Subcutaneous adipose tissue (tissue), 4 donors: ENCODE results near the gene TNRC6C. TPM values are rescaled to one million over a fixed set of nuclear protein-coding genes. Genes with fewer than 3 reads are reported as not detected.

Experiments
- total RNA-seq, 4 donors: library from RNA; depleted of rRNA; stranded (reverse); fragments of >200 nt; gene quantifications; one replicate each; pipeline ENCODE4 v1.1.0, GENCODE V29; 2016
- TF ChIP-seq, protein P1 (sequence below): fragments of 450-650 bp; IDR thresholded peaks from one replicate; pipeline ENCODE4 v1.5.1; 2016; ENCODE audit warnings: low read depth, mild to moderate bottlenecking, control low read depth, antibody characterized with exemption, moderate library complexity

The TNRC6C gene
- total RNA-seq, 4 donors from 2014 or later: 8.2 to 33.3 (median 13.8) TPM

DNA sequence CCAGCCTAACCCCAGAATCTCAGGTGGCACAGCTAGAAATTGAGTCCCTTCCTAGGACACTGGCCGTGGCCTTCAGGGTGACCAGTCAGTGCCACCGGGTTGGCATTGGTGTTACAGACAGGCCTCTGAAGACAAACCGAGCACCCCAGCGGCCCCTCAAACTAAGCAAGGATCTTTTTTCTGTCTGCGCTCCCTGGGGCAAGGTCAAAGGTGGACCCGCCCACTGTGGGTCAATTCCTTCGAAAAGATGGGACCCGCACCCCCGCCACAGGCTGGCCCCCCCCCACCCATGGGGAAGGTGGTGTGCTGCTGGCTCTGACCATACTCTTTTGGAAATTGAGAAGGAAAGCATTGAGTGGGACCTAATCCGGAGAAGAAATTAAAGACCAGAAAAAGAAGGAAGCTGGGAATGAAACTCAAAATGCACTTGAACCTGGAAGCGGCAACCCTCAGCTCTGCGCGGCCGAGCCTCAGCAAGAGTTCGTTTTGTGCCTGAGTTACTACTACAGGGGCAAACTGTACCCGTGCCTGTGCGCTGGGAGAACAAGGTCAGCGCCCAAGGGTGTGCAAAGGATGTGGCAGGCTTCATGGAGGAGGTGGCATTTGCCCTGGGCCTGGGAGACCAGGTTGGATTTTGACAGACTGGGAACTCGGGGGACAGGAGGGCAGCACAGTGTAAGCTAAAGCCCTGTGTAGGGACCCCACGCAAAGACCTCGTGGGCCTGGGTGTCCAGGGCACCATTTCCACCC is 149.6 kb downstream of the TNRC6C start:
- TF ChIP-seq, protein P1, sequence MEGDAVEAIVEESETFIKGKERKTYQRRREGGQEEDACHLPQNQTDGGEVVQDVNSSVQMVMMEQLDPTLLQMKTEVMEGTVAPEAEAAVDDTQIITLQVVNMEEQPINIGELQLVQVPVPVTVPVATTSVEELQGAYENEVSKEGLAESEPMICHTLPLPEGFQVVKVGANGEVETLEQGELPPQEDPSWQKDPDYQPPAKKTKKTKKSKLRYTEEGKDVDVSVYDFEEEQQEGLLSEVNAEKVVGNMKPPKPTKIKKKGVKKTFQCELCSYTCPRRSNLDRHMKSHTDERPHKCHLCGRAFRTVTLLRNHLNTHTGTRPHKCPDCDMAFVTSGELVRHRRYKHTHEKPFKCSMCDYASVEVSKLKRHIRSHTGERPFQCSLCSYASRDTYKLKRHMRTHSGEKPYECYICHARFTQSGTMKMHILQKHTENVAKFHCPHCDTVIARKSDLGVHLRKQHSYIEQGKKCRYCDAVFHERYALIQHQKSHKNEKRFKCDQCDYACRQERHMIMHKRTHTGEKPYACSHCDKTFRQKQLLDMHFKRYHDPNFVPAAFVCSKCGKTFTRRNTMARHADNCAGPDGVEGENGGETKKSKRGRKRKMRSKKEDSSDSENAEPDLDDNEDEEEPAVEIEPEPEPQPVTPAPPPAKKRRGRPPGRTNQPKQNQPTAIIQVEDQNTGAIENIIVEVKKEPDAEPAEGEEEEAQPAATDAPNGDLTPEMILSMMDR: no peak

DNA sequence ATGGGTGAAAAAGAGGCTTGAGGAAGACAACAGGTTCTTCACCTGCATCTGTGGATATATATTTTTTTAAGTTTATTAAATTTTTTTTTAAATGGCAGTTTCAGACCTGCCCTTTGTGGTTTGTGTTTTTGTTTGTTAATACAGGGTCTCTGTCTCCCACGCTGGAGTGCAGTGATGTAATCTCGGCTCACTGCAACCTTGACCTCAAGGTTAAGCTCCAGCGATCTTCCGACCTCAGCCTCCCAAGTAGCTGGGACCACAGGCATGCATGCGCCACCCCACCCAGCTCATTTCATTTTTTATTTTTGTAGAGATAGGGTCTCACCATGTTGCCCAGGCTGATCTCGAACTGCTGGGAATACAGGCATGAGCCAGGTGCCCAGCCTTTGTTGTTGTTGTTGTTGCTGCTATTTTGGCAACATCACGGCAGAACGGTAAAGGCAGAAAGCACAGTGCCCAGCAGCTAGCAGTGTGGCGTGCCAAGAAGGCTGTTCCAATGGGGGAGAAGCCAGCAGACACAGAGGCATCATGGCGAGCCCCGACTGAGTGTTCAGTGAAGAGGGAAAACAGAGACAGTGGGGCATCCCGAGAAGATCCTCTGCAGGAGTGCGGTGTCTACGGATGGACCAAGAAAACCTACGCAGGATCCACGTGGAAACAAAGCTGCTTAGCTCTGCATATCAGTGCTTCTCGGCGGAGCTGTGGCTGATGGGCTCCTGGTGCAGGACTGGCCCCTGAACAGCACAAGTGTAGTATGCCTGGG is 150.4 kb downstream of the TNRC6C start:
- TF ChIP-seq, protein P1: no peak

DNA sequence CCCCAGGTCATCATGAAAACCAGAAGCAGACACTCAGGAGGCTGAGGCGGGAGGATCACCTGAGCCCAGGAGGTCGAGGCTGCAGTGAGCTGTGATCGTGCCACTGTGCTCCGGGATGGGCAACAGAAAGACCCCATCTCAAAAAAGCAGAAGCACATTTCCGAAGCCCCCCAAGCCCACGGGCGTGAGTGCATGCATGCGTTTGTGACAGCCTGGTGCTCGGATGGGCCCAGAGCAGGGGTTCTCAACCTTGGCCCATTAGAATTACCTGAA is 150.9 kb downstream of the TNRC6C start:
- TF ChIP-seq, protein P1: no peak

DNA sequence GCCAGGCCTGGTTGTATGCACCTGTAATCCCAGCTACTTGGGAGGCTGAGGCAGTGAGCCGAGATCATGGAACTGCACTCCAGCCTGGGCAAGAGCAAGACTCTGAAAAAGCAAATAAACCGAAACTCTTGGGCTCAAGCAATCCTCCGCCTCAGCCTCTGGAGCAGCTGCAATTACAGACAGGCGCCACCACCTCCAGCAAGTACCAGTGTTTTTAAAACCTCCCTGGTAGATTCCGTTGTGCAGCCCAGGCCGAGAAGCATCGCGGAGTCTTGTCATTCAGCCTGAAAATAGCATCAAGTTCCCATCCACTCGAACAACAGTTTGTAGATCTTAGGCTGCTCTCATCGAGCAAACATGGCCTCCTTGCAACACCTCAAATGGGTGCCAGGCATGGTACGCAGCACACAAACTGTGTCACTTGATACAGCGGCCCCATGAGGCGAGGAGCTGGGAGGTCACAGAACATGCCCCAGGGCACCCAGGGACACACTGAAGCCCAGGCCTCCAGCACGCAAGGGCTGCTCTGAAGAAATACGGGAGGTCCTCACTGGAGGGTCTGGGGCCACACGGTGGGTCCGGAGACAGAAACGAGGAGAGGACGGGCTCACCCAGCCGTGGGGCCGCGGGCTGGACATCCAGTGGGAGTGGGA is 152.0 kb downstream of the TNRC6C start:
- TF ChIP-seq, protein P1: no peak

DNA sequence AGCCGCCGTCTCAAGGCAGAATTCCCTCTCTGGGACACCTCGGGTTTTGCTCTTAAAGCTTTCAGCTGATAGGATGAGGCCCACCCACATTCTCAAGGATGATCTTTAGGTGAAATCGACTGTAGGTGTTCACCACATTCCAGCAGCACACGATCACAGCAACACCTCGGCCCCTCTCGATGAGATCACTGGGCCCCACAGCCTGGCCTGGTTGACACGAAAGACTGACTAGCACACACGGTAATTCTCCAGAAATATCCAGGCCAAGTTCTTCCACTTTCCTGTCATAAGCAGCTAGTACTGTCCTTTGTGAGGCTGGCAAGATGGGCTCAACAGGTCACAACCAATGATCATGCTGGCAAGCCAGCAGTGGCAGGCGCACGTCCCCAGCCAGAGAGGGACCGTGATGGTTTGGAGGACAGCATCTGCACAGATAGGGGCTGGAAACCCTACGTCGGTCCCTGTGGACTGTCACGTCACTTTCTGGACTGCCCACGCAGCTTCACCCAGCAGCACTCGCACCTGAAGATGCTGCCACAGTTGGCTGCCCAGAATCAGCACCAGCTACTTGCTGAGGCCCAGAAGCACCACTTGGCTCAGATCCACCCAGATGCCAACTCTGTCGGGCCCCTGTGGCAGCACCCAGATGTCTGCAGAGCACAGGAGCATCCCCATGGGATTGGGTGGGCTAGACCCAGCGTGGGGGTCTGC is 152.7 kb downstream of the TNRC6C start:
- TF ChIP-seq, protein P1: no peak

DNA sequence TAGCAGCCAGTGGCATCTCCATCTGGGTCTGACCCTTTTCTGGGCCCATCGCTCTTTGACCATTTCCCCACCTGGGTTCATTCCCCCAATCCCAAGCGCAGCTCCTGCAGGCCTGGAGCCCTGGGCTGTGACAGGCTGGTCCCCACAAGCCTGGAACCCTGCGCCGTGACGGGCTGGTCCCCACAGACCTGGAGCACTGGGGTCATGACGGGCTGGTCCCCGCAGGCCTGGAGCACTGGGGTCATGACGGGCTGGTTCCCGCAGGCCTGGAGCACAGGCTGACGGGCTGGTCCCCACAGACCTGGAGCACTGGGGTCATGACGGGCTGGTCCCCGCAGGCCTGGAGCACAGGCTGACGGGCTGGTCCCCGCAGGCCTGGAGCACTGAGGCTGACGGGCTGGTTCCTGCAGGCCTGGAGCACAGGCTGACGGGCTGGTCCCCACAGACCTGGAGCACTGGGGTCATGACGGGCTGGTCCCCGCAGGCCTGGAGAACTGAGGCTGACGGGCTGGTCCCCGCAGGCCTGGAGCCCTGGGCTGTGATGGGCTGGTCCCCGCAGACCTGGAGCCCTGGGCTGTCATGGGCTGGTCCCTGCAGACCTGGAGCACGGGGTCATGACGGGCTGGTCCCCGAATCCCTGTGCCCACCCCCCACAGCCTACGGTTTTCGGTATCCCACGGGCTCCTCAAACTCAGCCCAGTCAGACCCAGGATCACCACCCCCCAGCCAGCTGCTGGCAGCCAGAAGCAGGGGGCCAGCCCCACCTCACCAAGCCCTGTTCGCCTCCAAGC is 153.4 kb downstream of the TNRC6C start:
- TF ChIP-seq, protein P1: no peak
